NCI-H2029 treated with DMSO at 0.1 percent for 48 hours (cell line): ENCODE measurements around the gene EHD4.

ENCODE experiments used
- DNase-seq: peaks from one replicate; lab custom pipeline; 2025; lab: John Stamatoyannopoulos, UW

EHD4 gene

DNA sequence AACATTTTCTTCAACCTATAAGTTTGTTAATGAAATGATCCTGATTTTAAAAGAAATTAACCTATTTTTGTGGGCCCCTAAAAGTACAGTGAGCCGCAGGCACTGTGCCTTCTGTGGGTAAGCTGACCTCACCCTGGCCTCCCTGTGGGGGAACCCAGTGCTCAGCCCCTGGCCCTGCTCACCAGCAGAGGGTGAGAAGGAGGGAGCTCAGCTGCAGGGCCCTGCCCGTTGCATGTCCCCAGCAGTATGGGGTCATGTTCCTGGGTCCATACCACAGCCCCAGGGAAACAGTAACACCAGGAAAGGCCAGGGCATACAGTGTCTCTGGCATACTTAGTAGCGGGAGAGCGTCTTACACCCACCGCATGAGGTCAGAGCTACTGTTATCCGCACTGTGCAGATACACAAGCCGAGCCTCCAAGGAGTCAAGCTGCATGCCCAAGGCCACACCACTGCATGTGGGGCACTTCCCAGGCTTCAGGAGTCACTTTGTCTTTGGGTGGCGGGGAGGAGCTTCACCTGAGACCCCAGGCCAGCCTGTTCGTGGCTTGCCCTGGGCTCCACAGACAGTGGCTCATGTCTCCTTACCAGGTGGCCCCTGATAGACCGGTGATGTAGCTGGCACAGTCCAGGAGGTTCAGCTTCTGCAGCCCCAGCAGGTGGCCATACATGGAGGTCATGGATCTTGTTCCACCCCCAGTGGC, 22.6 kb upstream of the EHD4 start:
- no peak for DNase-seq

DNA sequence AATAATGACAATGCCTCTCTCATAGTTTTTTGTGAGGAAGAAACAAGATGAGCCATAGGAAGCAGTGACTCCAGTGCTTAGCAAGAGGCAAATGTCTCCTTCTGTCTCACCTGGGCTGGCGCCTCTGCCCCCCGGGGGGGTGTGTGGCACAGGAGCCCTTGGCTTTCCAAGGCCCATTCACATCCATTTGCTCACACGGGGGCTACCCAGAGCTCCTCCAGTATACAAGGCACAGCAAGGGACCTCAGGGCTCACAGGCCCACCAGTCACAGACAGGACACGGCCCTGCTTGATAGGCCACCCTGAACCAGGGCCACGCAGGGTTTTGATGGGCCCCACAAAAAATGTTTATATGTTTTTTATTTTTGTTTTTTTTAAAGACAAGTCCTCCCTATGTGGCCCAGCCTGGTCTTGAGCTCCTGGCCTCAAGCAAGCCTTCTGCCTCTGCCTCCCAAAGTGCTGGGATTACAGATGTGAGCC, 21.9 kb upstream of the EHD4 start:
- DNase-seq: no peak

- DNase-seq: no peak
These were observed 21.3 kb upstream of the EHD4 start for GRCh38 chr15:41993472-41994170.

GRCh38 chr15:41992803-41993190, 20.4 kb upstream of the EHD4 start:
- DNase-seq: no peak

- DNase-seq: no peak
These were observed 19.9 kb upstream of the EHD4 start for GRCh38 chr15:41992151-41992802.

- no peak for DNase-seq
These were observed 18.3 kb upstream of the EHD4 start for GRCh38 chr15:41990691-41991090.

- DNase-seq: no peak
These were observed 17.9 kb upstream of the EHD4 start for GRCh38 chr15:41990243-41990605.

- DNase-seq: no peak
These were observed 17.4 kb upstream of the EHD4 start for GRCh38 chr15:41989573-41990242.

- DNase-seq: no peak
These were observed 16.7 kb upstream of the EHD4 start for GRCh38 chr15:41988896-41989572.

DNA sequence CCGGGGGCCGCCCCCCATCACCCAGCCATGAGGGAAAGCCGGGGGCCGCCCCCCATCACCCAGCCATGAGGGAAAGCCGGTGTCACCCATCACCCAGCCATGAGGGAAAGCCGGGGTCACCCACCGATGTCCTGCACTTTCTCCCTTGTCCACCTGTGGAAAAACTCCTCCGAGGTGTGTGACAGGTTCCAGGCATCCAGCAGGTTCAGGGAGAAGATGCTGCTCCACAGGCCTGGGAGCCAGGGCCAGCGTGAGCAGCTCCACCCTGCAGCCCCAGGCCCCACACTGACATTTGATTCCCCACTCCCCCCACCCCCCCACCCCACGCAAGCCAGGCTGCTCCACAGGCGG, 15.5 kb upstream of the EHD4 start:
- DNase-seq: no peak

GRCh38 chr15:41987246-41987924, 15.0 kb upstream of the EHD4 start:
- DNase-seq: no peak

DNA sequence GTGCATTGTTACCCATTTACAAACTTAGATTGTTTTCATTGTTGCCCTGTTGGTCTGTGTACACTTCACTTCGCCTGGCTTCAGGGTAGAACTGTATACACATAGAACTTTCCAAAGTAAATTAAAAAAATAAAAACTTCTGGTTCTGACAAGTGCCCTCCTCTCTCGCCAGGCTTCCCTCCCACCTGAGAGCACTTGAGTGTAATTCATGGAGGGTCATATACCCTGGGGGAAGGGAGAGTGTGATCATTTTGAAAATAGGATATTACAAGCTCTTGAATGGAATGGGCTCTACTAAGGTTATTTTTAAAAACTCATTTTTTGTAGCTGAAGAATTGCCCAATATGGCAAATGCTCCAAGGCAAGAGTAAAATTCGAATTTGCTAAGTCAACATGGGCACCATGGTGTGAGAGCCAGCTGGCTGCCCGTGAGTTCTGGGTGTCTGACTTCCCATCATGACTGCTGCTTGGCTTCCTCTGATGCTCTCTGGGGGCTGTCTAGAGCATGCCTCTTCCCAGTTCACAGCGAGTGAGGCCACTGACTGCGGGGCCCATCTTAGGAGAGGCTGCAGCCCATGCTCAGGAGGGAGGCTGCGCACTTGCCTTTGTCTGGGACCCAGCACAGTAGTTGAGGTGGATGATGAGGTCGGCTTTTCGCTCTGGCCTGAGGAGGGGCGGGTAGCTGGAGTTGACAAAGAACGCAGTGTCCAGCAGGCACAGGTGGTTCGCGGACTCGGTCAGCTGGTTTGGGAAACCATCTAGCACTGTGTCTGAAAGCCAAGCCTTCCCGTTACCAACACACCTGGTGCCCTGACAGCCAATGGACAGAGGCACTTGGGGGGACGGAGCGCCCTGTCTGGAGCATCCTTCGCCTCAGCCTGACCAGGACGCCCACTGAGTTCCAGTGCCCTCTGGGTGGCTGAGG, 13.1 kb upstream of the EHD4 start:
- DNase-seq: no peak

DNA sequence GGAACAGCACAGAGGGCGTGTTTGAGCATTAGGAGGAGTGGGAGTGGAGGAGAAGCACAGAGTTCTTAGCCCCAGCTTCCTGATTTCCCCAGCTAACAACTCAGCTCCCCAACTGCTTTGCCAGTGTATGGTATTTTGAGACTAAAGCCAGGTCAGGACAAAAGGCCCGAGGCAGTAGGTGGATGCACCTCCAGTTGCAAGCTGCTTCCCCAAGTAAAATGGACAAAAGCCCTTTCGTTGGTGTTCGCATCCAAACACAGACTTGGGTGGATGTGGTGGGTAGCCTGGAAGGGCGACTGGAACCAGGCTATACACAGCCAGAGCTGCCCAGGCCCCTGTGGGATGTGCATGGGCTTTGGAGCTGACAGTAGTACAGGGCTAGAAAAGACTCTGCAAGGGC, 12.3 kb upstream of the EHD4 start:
- DNase-seq: no peak

DNA sequence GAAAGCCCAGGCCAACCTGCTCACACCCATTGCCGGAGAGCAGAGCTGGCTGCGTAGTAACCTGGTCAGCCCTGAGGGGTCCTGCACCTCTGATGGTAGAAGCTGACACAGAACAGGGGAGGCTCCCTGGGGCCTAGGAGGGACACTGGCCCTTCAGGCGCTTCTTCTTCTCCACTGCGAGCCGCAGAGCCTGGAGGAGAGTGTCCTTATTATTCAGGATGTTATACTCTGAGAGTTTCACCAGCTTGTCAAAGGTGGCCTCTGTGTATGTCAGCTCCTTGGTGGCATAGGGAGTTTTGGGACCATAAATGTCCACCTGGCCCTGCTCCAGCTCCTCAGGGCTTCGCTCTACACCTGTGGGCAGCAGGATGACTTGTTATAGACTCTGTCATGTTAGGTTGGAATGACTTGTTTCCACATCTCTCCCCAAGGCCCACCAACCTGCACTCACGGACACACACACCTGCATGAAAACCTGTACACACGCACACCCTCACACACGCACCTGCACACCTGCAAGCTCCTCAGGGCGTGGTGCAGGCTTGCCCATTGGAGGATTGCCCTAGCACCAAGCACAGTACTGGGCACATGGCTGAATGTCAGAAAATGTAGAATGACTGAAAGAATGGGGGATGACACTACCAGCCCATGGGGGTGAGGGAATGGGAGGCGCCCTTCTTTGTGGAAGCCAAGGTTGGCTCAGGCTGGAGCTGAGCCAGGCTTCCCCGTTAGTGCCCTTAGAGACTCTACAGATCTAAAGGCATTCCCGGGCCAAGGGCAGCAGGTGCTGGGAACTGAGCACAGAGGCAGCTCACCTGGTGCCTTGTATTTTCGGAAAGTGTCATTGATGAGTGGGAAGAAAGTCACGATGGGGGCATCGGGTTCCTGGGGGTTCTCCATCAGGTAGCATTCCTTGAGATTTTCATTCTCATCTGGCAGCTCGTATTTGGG, 11.5 kb upstream of the EHD4 start:
- DNase-seq: no peak

DNA sequence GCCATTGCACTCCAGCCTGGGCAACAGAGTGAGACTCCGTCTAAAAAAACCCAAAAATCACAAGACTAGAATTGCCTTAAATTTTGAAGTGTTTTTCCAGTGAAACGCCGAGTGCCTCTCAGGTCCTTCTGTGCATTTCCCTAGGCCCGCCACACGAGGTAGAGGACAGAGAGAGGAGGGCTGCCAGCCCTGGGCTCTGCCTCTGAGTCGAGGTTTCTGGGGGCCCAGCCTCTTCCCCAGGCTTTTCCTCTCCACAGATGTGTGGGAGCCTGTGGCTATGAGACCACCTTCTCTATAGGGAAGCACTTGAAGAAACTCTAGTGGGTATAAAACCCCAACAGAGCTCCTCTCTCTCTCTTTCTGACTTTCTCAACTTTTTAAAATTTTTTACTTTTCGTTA, 10.9 kb upstream of the EHD4 start:
- DNase-seq: no peak

DNA sequence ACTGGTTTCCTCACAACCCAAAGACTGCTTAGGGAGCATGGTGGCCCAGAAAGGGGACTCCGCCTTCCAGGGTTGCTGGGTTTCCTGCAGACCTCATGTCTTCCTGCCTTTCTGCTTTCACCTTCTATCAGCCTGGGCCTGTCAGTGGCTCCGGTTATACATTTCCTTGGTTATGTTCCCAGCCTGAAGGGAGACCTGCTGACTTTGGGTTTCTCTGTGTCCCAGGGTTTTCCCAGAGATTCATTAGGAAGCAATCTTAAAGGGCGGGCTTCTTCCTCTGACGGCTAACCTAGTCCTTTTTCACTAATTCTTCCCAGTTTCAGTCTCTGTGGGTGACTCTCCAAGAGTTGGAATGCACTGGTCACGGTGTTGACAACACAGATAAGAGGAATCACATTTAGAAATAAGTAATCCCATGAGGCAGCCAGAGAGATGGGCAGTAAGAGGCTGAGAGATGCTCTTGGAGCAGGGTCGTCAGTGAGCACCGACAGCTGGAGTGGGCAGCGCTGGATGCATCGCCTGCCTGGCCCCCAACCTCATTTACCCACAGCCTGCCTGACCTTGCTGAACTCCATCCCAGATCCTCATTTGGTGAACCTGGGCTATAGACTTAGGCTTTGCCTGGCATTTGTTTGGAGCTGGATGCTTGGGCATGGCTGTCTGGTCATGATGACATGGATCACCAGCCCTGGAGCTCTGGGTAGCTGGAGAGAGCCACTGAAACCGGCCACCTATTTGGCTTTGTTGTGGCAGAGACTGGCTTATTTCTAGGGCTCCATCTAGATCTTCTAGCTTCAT, 10.0 kb upstream of the EHD4 start:
- no peak for DNase-seq

GRCh38 chr15:41981371-41982132, 9.2 kb upstream of the EHD4 start:
- no peak for DNase-seq
